GM13976 (cell line): ENCODE results near the gene SPTBN5.
"Not testable (repeated sequence)": the region's sequence is repeated elsewhere in the genome, so short reads cannot be mapped to it uniquely, and the experiment has no call there.

ENCODE experiments used
- DNase-seq: peaks from one replicate; pipeline ENCODE4 v3.0.0; 2012; ENCODE audit warnings: low spot score
- CTCF ChIP-seq: IDR thresholded peaks from 2 replicates; pipeline ENCODE4 v1.5.1; 2012; ENCODE audit warnings: borderline replicate concordance, mild to moderate bottlenecking; ENCODE audit not compliant: insufficient read depth; ENCODE audit errors: extremely low read depth, missing control alignments, control extremely low read depth
- in situ Hi-C: fragments of 300-500 bp; cut with MboI; formaldehyde crosslinking; loops from one replicate; pipeline ENCODE4 v1.12.0; 2022; ENCODE audit warnings: low sequenced_read_pairs, mixed read lengths, inconsistent platforms; ENCODE audit not compliant: unreplicated experiment

SPTBN5 gene

DNA sequence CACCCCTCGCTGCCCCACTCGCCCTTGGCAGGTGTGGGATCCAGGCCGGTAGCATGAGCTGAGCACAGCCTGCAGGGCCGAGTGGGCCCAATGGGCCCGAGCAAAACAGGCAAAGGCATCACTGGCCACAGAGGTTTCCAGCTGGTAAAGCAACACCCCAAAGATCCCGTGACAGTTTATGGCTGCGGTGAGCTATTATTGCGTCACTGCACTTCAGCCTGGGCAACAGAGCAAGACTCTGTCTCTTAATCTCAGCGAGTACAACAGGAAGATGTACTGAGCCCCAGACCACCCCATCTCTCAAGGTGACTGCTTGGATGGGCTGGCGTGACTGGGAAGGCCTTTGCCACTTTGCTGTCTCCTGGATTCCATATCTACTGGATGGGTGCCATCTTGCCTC lies 61.6 kb downstream of the SPTBN5 start:
- no peak for DNase-seq
- in situ Hi-C loops, result no loop called here
- TF ChIP-seq CTCF, result no peak

- DNase-seq, in situ Hi-C loops: not testable (repeated sequence)
Measured at GRCh38 chr15:41831291-41831690, 62.6 kb downstream of the SPTBN5 start.

GRCh38 chr15:41829959-41830646 lies 63.8 kb downstream of the SPTBN5 start:
- in situ Hi-C loops, result no loop called here
- no peak for TF ChIP-seq CTCF
- DNase-seq, result no peak

DNA sequence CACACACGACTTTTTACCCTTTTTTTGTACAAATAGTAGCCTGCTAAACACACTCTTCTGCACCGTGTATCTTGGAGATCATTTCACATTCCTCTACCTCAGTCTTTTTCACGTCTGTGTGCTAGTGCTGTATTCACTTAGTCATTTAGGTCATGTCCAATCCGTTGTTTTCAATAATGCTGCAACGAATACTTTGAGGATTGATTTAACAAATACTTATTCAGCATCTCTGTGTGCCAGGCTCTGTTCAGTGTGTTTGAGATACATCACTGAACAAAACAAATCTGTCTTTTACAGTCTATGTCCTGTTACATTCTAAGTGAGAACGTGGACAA lies 65.1 kb downstream of the SPTBN5 start:
- no peak for DNase-seq
- in situ Hi-C loops, result no loop called here
- no peak for TF ChIP-seq CTCF

DNA sequence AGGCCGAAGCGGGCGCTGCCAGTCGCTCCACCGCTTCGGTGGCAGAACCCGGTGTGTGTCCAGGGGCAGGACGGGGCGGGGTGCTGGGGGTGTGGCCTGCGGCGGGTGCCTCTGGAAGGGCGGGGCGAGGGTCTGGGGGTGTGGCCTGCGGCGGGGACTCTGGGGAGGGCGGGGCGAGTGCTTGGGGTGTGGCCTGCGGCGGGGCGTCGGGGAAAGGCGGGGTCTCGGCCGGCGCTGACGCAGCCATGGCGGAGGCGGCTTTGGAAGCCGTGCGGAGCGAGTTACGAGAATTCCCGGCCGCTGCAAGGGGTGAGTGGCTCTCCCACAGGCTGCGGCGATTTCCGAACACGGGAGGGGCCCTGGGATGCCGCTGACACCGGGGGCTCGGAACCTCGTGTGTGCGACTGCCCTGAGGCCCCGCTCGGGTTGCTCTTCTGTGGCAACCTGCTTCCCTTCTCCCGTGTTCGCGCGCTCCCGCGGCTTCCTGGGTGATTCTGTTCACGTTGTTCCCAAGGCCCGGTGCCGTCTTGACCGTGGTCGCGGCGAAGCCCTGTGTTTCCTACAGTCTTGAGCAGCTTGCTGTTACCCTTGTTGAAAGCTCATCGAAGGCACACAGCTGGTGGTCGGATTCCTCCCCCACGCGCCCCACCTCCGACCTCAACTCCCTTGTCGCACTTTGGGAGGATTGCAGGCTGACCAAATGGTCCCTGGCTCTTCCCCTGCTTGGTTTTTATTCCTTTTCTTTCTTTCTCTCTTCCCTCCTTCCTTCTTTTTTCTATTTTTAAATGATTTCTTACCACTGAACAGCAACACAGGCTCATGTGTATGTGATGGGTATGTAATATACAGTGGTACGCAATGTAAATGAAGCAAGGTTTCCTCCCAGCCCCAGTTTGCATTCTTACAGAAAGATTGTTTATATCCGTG lies 65.7 kb downstream of the SPTBN5 start, which contains the start of gene JMJD7:
Gene JMJD7 (plus strand): TSS at position 213 of the 927 bp plus-strand sequence. CDS start 33 bp downstream, at position 246.
- in situ Hi-C loops, result no loop called here
- TF ChIP-seq CTCF, result no peak
- DNase-seq, result peak; percentile 100

DNA sequence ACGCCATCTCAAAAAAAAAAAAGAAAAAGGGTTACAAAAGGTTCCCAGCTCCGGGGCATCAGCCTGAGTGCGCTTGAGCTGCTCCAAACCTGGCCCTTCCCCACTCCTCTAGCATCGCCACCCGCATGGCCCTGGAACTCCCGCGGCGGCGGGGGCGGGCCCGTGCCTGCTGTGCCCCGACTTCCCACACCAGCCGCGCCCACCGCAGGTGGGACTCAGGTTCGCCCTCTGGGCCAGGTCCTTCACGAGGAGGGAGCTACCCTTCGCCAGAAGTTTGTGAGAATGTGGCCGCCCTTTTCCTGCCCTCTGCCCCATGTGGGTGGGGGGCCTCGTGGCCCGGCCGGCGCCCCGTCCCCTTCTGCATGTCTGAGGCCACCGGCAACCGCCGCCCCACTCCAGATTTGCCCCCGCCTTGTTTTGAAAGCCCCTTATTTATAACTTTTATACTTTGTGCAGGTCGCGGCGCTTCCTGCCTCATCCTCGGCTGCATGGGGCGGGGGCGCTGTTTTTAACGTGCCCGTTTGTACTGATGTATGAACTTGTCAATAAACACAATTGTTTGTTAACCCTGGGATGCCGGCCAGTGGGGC lies 66.5 kb downstream of the SPTBN5 start:
- DNase-seq, result no peak
- no peak for TF ChIP-seq CTCF
- in situ Hi-C loops, result no loop called here
